Fibroblast of lung (primary cell): ENCODE results near the gene POFUT2. TPM values are rescaled to one million over a fixed set of nuclear protein-coding genes. Genes with fewer than 3 reads are reported as not detected.

Source experiments
- DNase-seq, 2 donors: peaks; one replicate each; pipeline versions ENCODE4 v3.0.0 to v3.0.0-alpha.2; 2010; ENCODE audit warnings: low read depth in 2 of 2
- H2AFZ ChIP-seq: 2 replicates; pipeline ENCODE4 v1.5.1; 2012; ENCODE audit warnings: low read length, control low read depth, inconsistent platforms
- H3K27ac ChIP-seq: 2 replicates; pipeline ENCODE4 v1.5.1; 2011; ENCODE audit warnings: low read length, control low read depth; ENCODE audit not compliant: insufficient read depth
- H3K27me3 ChIP-seq: 2 replicates; pipeline ENCODE4 v1.5.1; 2011; ENCODE audit warnings: mild to moderate bottlenecking, low read length; ENCODE audit not compliant: control insufficient read depth, insufficient read depth
- H3K36me3 ChIP-seq: 2 replicates; pipeline ENCODE4 v1.5.1; 2011; ENCODE audit warnings: low read length; ENCODE audit not compliant: control insufficient read depth, insufficient read depth
- H3K4me1 ChIP-seq: 2 replicates; pipeline ENCODE4 v1.5.1; 2011; ENCODE audit warnings: low read length; ENCODE audit not compliant: control insufficient read depth, insufficient read depth; ENCODE audit errors: extremely low read depth
- H3K4me2 ChIP-seq: 2 replicates; pipeline ENCODE4 v1.5.1; 2011; ENCODE audit warnings: low read length, control low read depth; ENCODE audit not compliant: insufficient read depth; ENCODE audit errors: extremely low read depth
- H3K4me3 ChIP-seq, 4 experiments: fragments of 200-600 bp in 1 of 4; sonication (generic) in 1 of 4; replicated peaks in 1 of 4; 2 replicates each; pipeline ENCODE4 v1.5.1; 2011 to 2016; ENCODE audit warnings: low read length in 4 of 4, low read depth in 3 of 4, mild to moderate bottlenecking in 3 of 4, control low read depth in 2 of 4, inconsistent platforms in 1 of 4, mixed read lengths in 1 of 4; ENCODE audit not compliant: insufficient read depth in 1 of 4; ENCODE audit errors: control extremely low read depth in 1 of 4
- H3K79me2 ChIP-seq: 2 replicates; pipeline ENCODE4 v1.5.1; 2012; ENCODE audit warnings: mild to moderate bottlenecking, low read length, inconsistent platforms; ENCODE audit not compliant: control insufficient read depth, insufficient read depth
- H3K9ac ChIP-seq: 2 replicates; pipeline ENCODE4 v1.5.1; 2011; ENCODE audit warnings: mild to moderate bottlenecking, low read length, control low read depth; ENCODE audit not compliant: insufficient read depth
- H3K9me3 ChIP-seq: 2 replicates; pipeline ENCODE4 v1.5.1; 2012; ENCODE audit warnings: low read depth, low read length; ENCODE audit not compliant: control insufficient read depth, insufficient read depth
- H4K20me1 ChIP-seq: 2 replicates; pipeline ENCODE4 v1.5.1; 2011; ENCODE audit warnings: low read length; ENCODE audit not compliant: control insufficient read depth, insufficient read depth; ENCODE audit errors: extremely low read depth
- EZH2 ChIP-seq: IDR thresholded peaks from 2 replicates; pipeline ENCODE4 v1.5.1; 2012; ENCODE audit warnings: low read length, control low read depth, mild to moderate bottlenecking; ENCODE audit errors: missing control alignments
- polyA plus RNA-seq, 2 donors: library from polyadenylated mRNA; depleted of rRNA in 1 of 2; stranded (reverse) in 1 of 2; unstranded in 1 of 2; fragments of >200 nt; gene quantifications; 2 replicates each; pipeline ENCODE4 v1.2.1, GENCODE V29; 2011 to 2012; ENCODE audit warnings: missing spikeins in 1 of 2
- total RNA-seq: library from RNA; depleted of rRNA; stranded (reverse); fragments of >200 nt; gene quantifications from 2 replicates; pipeline ENCODE4 v1.2.1, GENCODE V29; 2014
- TF ChIP-seq, protein P1 (sequence below), 2 donors: IDR thresholded peaks in 1 of 2; conservative IDR thresholded peaks in 1 of 2; 1 replicate in 1 of 2; 2 replicates in 1 of 2; pipeline ENCODE4 v1.5.1; 2011 to 2012; ENCODE audit warnings: low read length in 2 of 2, control low read depth in 1 of 2, inconsistent platforms in 1 of 2, low read depth in 1 of 2, mild to moderate bottlenecking in 1 of 2

The POFUT2 gene
- total and polyA plus RNA-seq, 2 donors (not counting 1 experiment from before 2014, with no cell fraction given): 56.0 to 60.3 TPM

DNA sequence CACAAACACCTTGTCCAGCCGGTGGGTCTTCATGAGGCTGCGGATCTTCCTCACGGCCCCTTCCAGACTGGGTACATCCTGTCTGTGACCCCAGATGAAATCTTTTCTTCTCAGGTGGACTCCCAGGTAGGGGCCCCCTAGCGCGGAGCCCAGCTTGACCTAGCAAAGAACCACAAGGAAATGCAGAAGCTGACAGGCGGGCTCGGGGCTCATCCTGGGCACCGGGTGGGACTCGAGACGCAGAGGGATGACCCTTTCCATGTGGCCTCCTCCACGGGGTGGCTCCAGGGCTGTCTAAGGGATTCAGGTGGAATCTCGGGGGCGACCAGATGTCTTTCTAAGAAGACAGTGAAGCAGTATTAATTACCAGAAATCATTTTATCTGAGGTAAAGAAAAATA lies 17.8 kb downstream of the POFUT2 start:
- Histone ChIP-seq H4K20me1 (no peaks in the 10 kb centered on the region), H3K27me3 (no peaks in the 10 kb centered on the region), H3K4me1 (no peaks in the 10 kb centered on the region), H2AFZ (no peak overlapping the region), H3K9me3 (no peaks in the 10 kb centered on the region), H3K4me3 (no peak overlapping the region), H3K9ac (no peak overlapping the region), H3K79me2 (peaks cover 16% of the 10 kb centered on the region), H3K36me3 (peaks cover 19% of the 10 kb centered on the region), H3K4me2 (no peak overlapping the region), H3K27ac (no peak overlapping the region)
- TF ChIP-seq, protein P1, sequence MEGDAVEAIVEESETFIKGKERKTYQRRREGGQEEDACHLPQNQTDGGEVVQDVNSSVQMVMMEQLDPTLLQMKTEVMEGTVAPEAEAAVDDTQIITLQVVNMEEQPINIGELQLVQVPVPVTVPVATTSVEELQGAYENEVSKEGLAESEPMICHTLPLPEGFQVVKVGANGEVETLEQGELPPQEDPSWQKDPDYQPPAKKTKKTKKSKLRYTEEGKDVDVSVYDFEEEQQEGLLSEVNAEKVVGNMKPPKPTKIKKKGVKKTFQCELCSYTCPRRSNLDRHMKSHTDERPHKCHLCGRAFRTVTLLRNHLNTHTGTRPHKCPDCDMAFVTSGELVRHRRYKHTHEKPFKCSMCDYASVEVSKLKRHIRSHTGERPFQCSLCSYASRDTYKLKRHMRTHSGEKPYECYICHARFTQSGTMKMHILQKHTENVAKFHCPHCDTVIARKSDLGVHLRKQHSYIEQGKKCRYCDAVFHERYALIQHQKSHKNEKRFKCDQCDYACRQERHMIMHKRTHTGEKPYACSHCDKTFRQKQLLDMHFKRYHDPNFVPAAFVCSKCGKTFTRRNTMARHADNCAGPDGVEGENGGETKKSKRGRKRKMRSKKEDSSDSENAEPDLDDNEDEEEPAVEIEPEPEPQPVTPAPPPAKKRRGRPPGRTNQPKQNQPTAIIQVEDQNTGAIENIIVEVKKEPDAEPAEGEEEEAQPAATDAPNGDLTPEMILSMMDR (conservative IDR thresholded peaks at IDR 0.05 in 1 of 2, IDR thresholded peaks at IDR 0.05 in 1 of 2; ENCODE audit: low read depth in 1 of 2, low read length in 2 of 2): no peak
- TF ChIP-seq EZH2: no peak
- no peak for DNase-seq

DNA sequence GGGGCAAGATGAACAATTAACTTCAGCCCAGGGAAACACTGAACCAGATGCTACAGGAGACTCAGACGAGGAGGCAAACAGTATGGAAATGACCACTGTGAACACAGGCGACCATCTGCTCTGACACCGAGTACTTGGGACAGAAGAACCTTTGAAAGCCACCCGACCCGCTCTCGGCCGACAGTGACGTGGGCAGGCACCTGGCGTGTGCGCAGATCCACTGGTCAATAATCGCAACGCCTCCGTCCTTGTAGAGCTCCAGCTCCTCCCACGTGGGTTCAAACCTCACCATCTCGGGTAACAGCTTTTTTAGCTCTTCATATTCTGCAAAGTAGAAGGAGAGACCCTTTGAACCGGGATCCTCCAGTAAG lies 20.3 kb downstream of the POFUT2 start:
- Histone ChIP-seq H3K9me3 (no peaks in the 10 kb centered on the region), H2AFZ (no peak overlapping the region), H3K27ac (no peak overlapping the region), H3K4me2 (no peak overlapping the region), H3K4me1 (no peaks in the 10 kb centered on the region), H3K79me2 (peaks cover 3% of the 10 kb centered on the region), H3K9ac (no peak overlapping the region), H3K36me3 (peaks cover 29% of the 10 kb centered on the region), H4K20me1 (no peaks in the 10 kb centered on the region), H3K4me3 (no peak overlapping the region), H3K27me3 (no peaks in the 10 kb centered on the region)
- TF ChIP-seq EZH2: no peak
- TF ChIP-seq, protein P1 (conservative IDR thresholded peaks at IDR 0.05 in 1 of 2, IDR thresholded peaks at IDR 0.05 in 1 of 2; ENCODE audit: low read depth in 1 of 2, low read length in 2 of 2): no peak
- DNase-seq: no peak

DNA sequence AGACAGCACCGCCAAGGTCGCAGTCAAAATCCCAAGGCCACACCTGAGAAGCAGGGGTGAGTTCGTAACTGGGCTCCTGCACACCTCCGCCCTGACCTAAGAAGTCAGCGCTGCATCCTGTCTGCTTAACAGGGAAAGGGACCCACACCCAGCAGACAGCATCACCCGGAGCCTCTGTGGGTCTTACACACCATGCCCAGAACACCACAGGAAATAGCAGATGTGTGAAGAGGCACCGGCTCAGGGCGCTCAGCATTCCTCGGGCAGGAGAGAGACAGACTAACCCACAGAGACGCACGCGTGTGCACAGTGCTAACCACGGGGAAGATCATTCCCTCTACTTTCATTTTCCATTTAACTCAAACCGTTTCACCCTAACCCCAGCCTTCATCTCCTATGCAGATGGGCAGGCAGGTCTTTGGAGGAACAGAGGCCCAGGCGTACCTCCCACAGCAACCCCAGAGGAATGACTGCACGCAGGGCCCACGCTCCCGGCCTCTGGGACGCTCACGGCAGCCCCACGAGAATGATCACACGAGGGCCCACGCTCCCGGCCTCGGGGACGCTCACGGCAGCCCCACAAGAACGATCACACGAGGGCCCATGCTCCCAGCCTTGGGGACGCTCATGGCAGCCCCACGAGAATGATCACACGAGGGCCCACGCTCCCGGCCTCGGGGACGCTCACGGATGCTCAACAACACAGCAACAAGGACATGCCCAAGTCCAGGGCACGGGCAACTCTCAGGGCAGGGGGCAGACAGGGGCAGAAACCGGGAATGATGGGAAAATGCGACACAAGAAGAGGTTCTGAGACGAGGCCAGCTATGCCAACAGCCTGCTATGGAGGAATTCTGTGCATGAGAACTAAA lies 20.9 kb downstream of the POFUT2 start:
- Histone ChIP-seq H3K9me3 (no peaks in the 10 kb centered on the region), H3K36me3 (peaks cover 29% of the 10 kb centered on the region), H3K4me1 (no peaks in the 10 kb centered on the region), H3K4me3 (no peak overlapping the region), H3K79me2 (peaks cover 3% of the 10 kb centered on the region), H2AFZ (no peak overlapping the region), H4K20me1 (no peaks in the 10 kb centered on the region), H3K9ac (no peak overlapping the region), H3K27ac (no peak overlapping the region), H3K4me2 (no peak overlapping the region), H3K27me3 (no peaks in the 10 kb centered on the region)
- TF ChIP-seq, protein P1 (conservative IDR thresholded peaks at IDR 0.05 in 1 of 2, IDR thresholded peaks at IDR 0.05 in 1 of 2; ENCODE audit: low read depth in 1 of 2, low read length in 2 of 2): no peak
- no peak for TF ChIP-seq EZH2
- DNase-seq: peak in 1 of 2 donors; percentile 34
